Hepatocyte (in vitro differentiated cells): ENCODE measurements around the gene ZCCHC7.

Experiments
- EZH2 ChIP-seq: fragments of 200-600 bp; sonication (generic); IDR thresholded peaks from 2 replicates; pipeline ENCODE4 v1.6.1; 2016; ENCODE audit warnings: antibody characterized with exemption, mild to moderate bottlenecking, borderline replicate concordance
- TF ChIP-seq, protein P1 (sequence below): fragments of 200-600 bp; sonication (generic); IDR thresholded peaks from 2 replicates; pipeline ENCODE4 v1.5.1; 2016; ENCODE audit warnings: antibody characterized with exemption, mild to moderate bottlenecking; ENCODE audit not compliant: poor library complexity

DNA sequence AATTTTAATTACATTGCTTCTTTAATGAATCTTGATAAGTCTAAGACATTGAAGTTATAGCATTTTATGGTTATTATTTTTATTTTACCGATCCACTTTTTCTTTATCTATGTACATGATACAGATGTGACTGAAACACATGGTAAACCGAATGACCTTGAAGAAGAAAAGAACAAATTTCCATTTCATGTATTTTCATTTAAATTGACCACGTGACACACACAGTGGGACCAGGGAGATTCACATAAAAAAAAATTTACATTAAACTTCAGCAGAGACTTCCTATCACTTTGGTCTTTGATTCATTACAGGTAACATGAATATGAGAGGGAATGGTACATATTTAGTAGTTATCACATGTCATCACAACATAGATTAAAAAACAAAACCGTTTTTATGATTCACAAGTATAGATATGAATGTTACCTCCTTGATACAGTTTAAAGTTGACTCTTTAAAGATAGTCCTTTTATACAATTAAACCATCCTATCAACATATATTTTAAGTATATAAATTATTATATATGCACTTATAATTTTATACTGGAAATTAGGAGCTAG, 133.1 kb downstream of the ZCCHC7 start:
- TF ChIP-seq, protein P1, sequence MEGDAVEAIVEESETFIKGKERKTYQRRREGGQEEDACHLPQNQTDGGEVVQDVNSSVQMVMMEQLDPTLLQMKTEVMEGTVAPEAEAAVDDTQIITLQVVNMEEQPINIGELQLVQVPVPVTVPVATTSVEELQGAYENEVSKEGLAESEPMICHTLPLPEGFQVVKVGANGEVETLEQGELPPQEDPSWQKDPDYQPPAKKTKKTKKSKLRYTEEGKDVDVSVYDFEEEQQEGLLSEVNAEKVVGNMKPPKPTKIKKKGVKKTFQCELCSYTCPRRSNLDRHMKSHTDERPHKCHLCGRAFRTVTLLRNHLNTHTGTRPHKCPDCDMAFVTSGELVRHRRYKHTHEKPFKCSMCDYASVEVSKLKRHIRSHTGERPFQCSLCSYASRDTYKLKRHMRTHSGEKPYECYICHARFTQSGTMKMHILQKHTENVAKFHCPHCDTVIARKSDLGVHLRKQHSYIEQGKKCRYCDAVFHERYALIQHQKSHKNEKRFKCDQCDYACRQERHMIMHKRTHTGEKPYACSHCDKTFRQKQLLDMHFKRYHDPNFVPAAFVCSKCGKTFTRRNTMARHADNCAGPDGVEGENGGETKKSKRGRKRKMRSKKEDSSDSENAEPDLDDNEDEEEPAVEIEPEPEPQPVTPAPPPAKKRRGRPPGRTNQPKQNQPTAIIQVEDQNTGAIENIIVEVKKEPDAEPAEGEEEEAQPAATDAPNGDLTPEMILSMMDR: no peak
- no peak for TF ChIP-seq EZH2
